ENCODE data around the gene CCDC13.

DNA sequence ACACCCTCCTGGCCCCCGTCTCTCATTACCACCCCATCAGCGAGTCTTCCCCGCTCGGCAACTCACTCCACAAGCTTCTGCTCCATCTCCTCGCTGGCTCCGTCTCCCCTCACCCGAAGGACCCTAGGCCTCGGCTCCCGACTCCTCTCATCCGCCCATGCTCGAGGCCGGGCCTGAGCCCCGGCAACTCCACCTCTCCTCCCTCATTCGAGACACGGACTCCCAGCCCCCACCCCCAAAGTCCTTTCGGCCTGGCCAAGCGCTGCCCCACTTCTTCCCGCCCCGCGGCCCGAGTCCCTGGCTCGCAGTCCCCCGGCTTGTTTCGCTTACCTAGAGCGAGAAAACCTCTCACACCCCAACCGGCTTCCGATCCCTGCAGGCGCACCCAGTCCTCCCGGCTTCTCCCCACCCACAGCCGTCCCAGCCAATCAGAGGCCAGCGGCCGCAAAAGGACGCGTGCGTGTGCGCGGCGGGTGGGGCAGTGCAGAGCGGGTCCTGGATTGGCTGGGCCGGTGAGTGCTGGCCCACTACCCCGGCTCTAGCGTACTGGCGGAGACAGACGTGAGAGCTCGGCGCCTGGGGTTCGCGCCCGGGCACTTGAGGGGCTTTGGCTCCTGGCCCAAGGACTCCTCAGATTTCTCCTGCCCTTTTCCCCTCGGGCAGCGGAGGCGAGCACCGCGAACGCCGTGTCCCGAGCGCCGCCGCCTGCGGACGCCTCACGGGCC is 31.2 kb upstream of the CCDC13 start, which contains the start of gene HIGD1A:
- TF ChIP-seq, protein P1, sequence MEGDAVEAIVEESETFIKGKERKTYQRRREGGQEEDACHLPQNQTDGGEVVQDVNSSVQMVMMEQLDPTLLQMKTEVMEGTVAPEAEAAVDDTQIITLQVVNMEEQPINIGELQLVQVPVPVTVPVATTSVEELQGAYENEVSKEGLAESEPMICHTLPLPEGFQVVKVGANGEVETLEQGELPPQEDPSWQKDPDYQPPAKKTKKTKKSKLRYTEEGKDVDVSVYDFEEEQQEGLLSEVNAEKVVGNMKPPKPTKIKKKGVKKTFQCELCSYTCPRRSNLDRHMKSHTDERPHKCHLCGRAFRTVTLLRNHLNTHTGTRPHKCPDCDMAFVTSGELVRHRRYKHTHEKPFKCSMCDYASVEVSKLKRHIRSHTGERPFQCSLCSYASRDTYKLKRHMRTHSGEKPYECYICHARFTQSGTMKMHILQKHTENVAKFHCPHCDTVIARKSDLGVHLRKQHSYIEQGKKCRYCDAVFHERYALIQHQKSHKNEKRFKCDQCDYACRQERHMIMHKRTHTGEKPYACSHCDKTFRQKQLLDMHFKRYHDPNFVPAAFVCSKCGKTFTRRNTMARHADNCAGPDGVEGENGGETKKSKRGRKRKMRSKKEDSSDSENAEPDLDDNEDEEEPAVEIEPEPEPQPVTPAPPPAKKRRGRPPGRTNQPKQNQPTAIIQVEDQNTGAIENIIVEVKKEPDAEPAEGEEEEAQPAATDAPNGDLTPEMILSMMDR (IDR thresholded peaks at IDR 0.05): no peak
- peak; percentile 93 for TF ChIP-seq POLR2A (IDR thresholded peaks at IDR 0.05)
- peak; percentile 68 to 95 (median 71) for TF ChIP-seq POLR2AphosphoS5 (IDR thresholded peaks at IDR 0.05)
